BJ (cell line): ENCODE results near the gene TMEM121B. TPM values are rescaled to one million over a fixed set of nuclear protein-coding genes. Genes with fewer than 3 reads are reported as not detected.

Experiments used
- CTCF ChIA-PET: fragments of 350-600 bp; formaldehyde crosslinking; extraction: SDS; loops from one replicate; lab custom pipeline; 2021; ENCODE audit warnings: antibody characterized with exemption, inconsistent platforms; lab: Yijun Ruan, JAX
- POLR2A ChIA-PET: fragments of 300-600 bp; sonication (Branson Sonifier 250); formaldehyde crosslinking; extraction: SDS; loops from one replicate; lab custom pipeline; 2021; ENCODE audit warnings: antibody characterized with exemption; lab: Charles Lee
- DNase-seq: peaks from one replicate; pipeline ENCODE4 v3.0.0-alpha.2; 2011; ENCODE audit warnings: low read depth
- H3K27me3 ChIP-seq: 2 replicates; pipeline ENCODE4 v1.6.0; 2011; ENCODE audit warnings: low read length; ENCODE audit not compliant: control insufficient read depth, insufficient read depth
- H3K36me3 ChIP-seq: 2 replicates; pipeline ENCODE4 v1.5.1; 2011; ENCODE audit warnings: low read length; ENCODE audit not compliant: control insufficient read depth, insufficient read depth
- H3K4me3 ChIP-seq: 2 replicates; pipeline ENCODE4 v1.5.1; 2011; ENCODE audit warnings: low read depth, mild to moderate bottlenecking, control low read depth, low read length
- CTCF ChIP-seq: IDR thresholded peaks from 2 replicates; pipeline ENCODE4 v1.5.1; 2011; ENCODE audit warnings: low read depth, mild to moderate bottlenecking, control low read depth, inconsistent platforms, low read length, moderate library complexity; ENCODE audit not compliant: insufficient read depth
- polyA plus RNA-seq: library from polyadenylated mRNA; depleted of rRNA; stranded (reverse); fragments of >200 nt; gene quantifications from 2 replicates; pipeline ENCODE4 v1.2.3, GENCODE V29; 2011

TMEM121B gene
- polyA plus RNA-seq, 1 experiment, result 0.04 TPM

GRCh38 chr22:17087498-17088131, 33.5 kb downstream of the TMEM121B start:
- CTCF ChIA-PET, result interaction anchor here (1.1 to 5.4 kb wide), 3 partner anchors 14 to 414 kb away, joined by 3 to 24 read pairs (median 4); no protein-coding TSS in a partner anchor

GRCh38 chr22:17086788-17087497, 34.2 kb downstream of the TMEM121B start:
- ChIA-PET CTCF (interaction anchor here (1.1 to 5.4 kb wide), 3 partner anchors 13 to 415 kb away, joined by 3 to 24 read pairs (median 4); no protein-coding TSS in a partner anchor), POLR2A (no interaction called here)
- no peaks in the 10 kb centered on the region for H3K27me3 ChIP-seq
- H3K36me3 ChIP-seq, result no peaks in the 10 kb centered on the region
- DNase-seq, result no peak
- no peak for TF ChIP-seq CTCF
- no peak overlapping the region for H3K4me3 ChIP-seq

More at GRCh38 chr22:17087498-17088131, 33.5 kb downstream of the TMEM121B start:
- POLR2A ChIA-PET, result no interaction called here
- Histone ChIP-seq H3K4me3 (no peak overlapping the region), H3K27me3 (no peaks in the 10 kb centered on the region), H3K36me3 (no peaks in the 10 kb centered on the region)
- no peak for DNase-seq
- no peak for TF ChIP-seq CTCF

- CTCF ChIA-PET, result interaction anchor here (1.3 to 5.4 kb wide), 2 partner anchors 85 to 416 kb away, joined by 4 to 24 read pairs; no protein-coding TSS in a partner anchor
- H3K36me3 ChIP-seq, result no peaks in the 10 kb centered on the region
- no peaks in the 10 kb centered on the region for H3K27me3 ChIP-seq
- no peak for TF ChIP-seq CTCF
- no peak overlapping the region for H3K4me3 ChIP-seq
- DNase-seq, result no peak
- POLR2A ChIA-PET, result no interaction called here
Observed at GRCh38 chr22:17086296-17086695, 34.9 kb downstream of the TMEM121B start.

- ChIA-PET CTCF (interaction anchor here (5.4 kb wide), 1 partner anchor 86 kb away, joined by 24 read pairs; no protein-coding TSS in a partner anchor), POLR2A (no interaction called here)
- TF ChIP-seq CTCF, result no peak
- no peaks in the 10 kb centered on the region for H3K27me3 ChIP-seq
- no peaks in the 10 kb centered on the region for H3K36me3 ChIP-seq
- DNase-seq, result no peak
- H3K4me3 ChIP-seq, result peak overlapping the region; percentile 77
Observed at GRCh38 chr22:17085277-17086181, 35.6 kb downstream of the TMEM121B start.
